K562 (cell line): ENCODE data around the gene RWDD3.

Experiments
- FOXP1 ChIP-seq: sonication (generic); formaldehyde crosslinking; IDR thresholded peaks from 2 replicates; pipeline ENCODE4 v1.8.0; 2022; ENCODE audit warnings: mild to moderate bottlenecking, missing genetic modification reagents
- HDAC2 ChIP-seq: fragments of 450-650 bp; IDR thresholded peaks from 2 replicates; pipeline ENCODE4 v1.6.1; 2016; ENCODE audit warnings: mild to moderate bottlenecking
- LARP7 ChIP-seq: fragments of 450-650 bp; IDR thresholded peaks from 2 replicates; pipeline ENCODE4 v1.6.1; 2016
- PHF21A ChIP-seq: fragments of 450-650 bp; IDR thresholded peaks from 2 replicates; pipeline ENCODE4 v1.6.1; 2017; ENCODE audit warnings: low read depth, borderline replicate concordance
- POLR2AphosphoS5 ChIP-seq: IDR thresholded peaks from 2 replicates; pipeline ENCODE4 v1.6.1; 2011; ENCODE audit warnings: mild to moderate bottlenecking, low read depth, low read length, moderate library complexity; ENCODE audit not compliant: control insufficient read depth, insufficient read depth
- TEAD4 ChIP-seq, 2 experiments: sonication (generic) in 1 of 2; formaldehyde crosslinking in 1 of 2; IDR thresholded peaks; 2 replicates each; pipeline versions ENCODE4 v1.6.1 to v1.8.0; 2012 to 2022; ENCODE audit warnings: borderline replicate concordance in 1 of 2, inconsistent platforms in 1 of 2, low read length in 1 of 2, mild to moderate bottlenecking in 1 of 2, missing genetic modification reagents in 1 of 2
- TF ChIP-seq, protein P1 (sequence below), 3 experiments: IDR thresholded peaks in 2 of 3; conservative IDR thresholded peaks in 1 of 3; 2 replicates each; pipeline ENCODE4 v1.5.1; 2011 to 2012; ENCODE audit warnings: low read length in 3 of 3, mild to moderate bottlenecking in 3 of 3, control low read depth in 2 of 3, improper control_type of control experiment in 1 of 3, inconsistent platforms in 1 of 3, low read depth in 1 of 3, mixed read lengths in 1 of 3, moderate library complexity in 1 of 3; ENCODE audit not compliant: insufficient read depth in 2 of 3

DNA sequence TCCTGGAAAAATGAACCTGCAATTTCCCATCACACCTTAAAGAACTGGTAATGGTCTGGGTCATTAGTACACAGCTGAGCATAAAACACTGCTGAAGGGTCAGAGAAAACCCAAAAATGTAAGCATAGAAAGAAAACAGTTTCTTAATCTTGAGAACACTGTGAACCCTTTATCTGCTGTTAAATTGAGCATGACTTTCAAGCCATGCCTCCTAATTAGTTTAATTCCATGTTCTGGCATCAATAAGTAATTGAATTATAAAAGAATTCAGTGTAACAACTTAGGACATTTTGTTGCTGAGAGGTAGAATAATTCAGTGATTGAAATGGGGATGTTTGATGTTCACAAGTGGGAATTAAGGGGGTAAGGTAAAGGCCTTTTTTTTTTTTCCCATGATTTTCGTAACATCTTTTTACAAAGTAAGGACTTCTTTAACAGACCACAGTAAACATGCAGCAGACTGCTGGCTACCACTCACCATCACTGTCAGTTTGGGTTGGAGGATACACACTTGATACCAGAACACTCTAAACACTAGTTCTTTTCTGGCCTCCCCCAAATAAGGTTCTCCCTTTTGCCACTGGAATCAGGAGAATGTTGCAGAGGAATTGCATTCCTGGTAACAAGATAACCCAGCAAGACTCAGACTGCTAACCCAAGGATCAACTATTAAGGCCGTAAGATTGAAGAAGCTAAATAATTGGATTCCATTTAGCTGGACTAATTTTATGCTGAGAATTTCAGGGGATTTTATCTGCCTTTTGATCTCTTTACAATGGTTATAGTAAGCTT lies 3.0 kb downstream of the RWDD3 start:
- TF ChIP-seq LARP7 (no peak), POLR2AphosphoS5 (no peak), TEAD4 (IDR thresholded peaks at IDR 0.05; ENCODE audit: low read length) (no peak), TEAD4 (CRISPR knock-in tag; IDR thresholded peaks at IDR 0.05; ENCODE audit: borderline replicate concordance) (no peak), FOXP1 (no peak), PHF21A (no peak), HDAC2 (no peak)
- TF ChIP-seq, protein P1, sequence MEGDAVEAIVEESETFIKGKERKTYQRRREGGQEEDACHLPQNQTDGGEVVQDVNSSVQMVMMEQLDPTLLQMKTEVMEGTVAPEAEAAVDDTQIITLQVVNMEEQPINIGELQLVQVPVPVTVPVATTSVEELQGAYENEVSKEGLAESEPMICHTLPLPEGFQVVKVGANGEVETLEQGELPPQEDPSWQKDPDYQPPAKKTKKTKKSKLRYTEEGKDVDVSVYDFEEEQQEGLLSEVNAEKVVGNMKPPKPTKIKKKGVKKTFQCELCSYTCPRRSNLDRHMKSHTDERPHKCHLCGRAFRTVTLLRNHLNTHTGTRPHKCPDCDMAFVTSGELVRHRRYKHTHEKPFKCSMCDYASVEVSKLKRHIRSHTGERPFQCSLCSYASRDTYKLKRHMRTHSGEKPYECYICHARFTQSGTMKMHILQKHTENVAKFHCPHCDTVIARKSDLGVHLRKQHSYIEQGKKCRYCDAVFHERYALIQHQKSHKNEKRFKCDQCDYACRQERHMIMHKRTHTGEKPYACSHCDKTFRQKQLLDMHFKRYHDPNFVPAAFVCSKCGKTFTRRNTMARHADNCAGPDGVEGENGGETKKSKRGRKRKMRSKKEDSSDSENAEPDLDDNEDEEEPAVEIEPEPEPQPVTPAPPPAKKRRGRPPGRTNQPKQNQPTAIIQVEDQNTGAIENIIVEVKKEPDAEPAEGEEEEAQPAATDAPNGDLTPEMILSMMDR (IDR thresholded peaks at IDR 0.05 in 2 of 3, conservative IDR thresholded peaks at IDR 0.05 in 1 of 3; ENCODE audit: insufficient read depth in 2 of 3, low read depth in 1 of 3, low read length in 3 of 3), result no peak
